DND-41 (cell line): ENCODE measurements around the gene TRIM3.

Experiments
- ATAC-seq: fragments of 200-7000 bp; cut with Tn5 transposase; 3 replicates; pipeline ENCODE4 v1.9.1; 2021; ENCODE audit warnings: low read depth; ENCODE audit not compliant: insufficient read depth
- DNase-seq: peaks from one replicate; pipeline ENCODE4 v3.0.0-alpha.2; 2020
- H2AFZ ChIP-seq: 2 replicates; pipeline ENCODE4 v1.6.0; 2012; ENCODE audit warnings: low read depth, low read length
- H3K27ac ChIP-seq: 2 replicates; pipeline ENCODE4 v1.5.1; 2012; ENCODE audit warnings: low read length, inconsistent platforms
- H3K27me3 ChIP-seq: fragments of 200-600 bp; sonication (generic); 2 replicates; pipeline ENCODE4 v1.6.0; 2012; ENCODE audit warnings: low read length, mild to moderate bottlenecking, inconsistent platforms; ENCODE audit not compliant: insufficient read depth, poor library complexity
- H3K36me3 ChIP-seq: 2 replicates; pipeline ENCODE4 v1.5.1; 2012; ENCODE audit warnings: low read length, inconsistent platforms; ENCODE audit not compliant: insufficient read depth
- H3K4me1 ChIP-seq: 2 replicates; pipeline ENCODE4 v1.5.1; 2012; ENCODE audit warnings: mild to moderate bottlenecking, low read length; ENCODE audit not compliant: insufficient read depth
- H3K4me2 ChIP-seq: 2 replicates; pipeline ENCODE4 v1.6.0; 2012; ENCODE audit warnings: mild to moderate bottlenecking, moderate library complexity, low read length, inconsistent platforms; ENCODE audit not compliant: insufficient read depth
- H3K4me3 ChIP-seq, 2 experiments: fragments of 200-600 bp in 1 of 2; shearing (Covaris generic) in 1 of 2; 2 replicates each; pipeline ENCODE4 v1.5.1; 2012 to 2016; ENCODE audit warnings: inconsistent platforms in 2 of 2, low read length in 2 of 2, mild to moderate bottlenecking in 2 of 2, low read depth in 1 of 2, moderate library complexity in 1 of 2
- H3K79me2 ChIP-seq: 2 replicates; pipeline ENCODE4 v1.6.0; 2012; ENCODE audit warnings: low read length, inconsistent platforms; ENCODE audit not compliant: insufficient read depth
- H3K9ac ChIP-seq: 2 replicates; pipeline ENCODE4 v1.6.0; 2012; ENCODE audit warnings: low read depth, mild to moderate bottlenecking, inconsistent platforms, low read length, moderate library complexity
- H3K9me3 ChIP-seq: 2 replicates; pipeline ENCODE4 v1.5.1; 2012; ENCODE audit warnings: low read length, moderate library complexity, mild to moderate bottlenecking, inconsistent platforms; ENCODE audit not compliant: insufficient read depth, severe bottlenecking
- H4K20me1 ChIP-seq: 2 replicates; pipeline ENCODE4 v1.6.0; 2012; ENCODE audit warnings: low read length; ENCODE audit not compliant: insufficient read depth
- EZH2 ChIP-seq: IDR thresholded peaks from 3 replicates; pipeline ENCODE4 v1.6.1; 2012; ENCODE audit warnings: borderline replicate concordance, low read depth, mild to moderate bottlenecking, moderate library complexity, low read length, inconsistent platforms; ENCODE audit not compliant: severe bottlenecking
- TF ChIP-seq, protein P1 (sequence below): IDR thresholded peaks from 2 replicates; pipeline ENCODE4 v1.5.1; 2012; ENCODE audit warnings: borderline replicate concordance, low read length, moderate library complexity, mild to moderate bottlenecking; ENCODE audit not compliant: poor library complexity, severe bottlenecking; ENCODE audit errors: extremely low read depth

The TRIM3 gene

DNA sequence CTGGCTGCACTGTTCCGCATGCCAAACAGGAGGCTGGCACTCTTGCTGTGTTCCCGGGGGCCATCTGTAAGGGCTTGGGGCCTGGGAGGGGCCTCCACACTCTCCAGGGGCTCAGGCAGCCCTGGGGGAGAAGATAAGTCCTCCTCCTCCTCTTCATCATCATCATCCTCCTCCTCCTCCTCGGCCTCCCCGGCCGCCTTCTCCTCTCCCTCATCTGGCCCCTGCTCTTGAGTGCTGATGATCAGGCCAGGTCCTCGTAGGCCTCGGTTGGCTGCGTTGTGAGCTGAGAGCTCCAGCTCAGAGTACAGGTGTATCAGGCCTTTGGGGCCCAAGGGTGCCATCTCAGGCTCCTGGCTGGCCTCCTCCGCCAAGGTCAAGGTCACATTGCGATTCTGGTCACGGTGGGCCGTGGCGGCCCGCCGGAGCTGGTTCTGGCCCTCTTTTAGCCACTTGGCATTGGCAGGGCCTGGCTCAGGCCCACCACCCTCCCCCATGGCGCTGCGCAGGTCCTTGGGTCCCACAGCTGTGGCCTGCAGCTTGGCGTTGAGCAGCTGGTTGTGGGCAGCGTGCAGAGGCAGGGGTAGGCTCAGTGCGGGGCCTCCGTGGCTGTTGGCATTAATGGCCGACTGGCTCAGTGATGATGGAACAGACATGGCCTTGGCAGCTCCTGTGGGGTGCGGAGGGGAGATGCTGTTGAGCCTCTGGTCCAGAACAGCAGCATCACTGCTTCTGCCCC lies 62.9 kb downstream of the TRIM3 start:
- H3K4me1 ChIP-seq, result no peaks in the 10 kb centered on the region
- no peak overlapping the region for H2AFZ ChIP-seq
- H3K4me2 ChIP-seq, result no peak overlapping the region
- H4K20me1 ChIP-seq, result no peaks in the 10 kb centered on the region
- DNase-seq (no peak), ATAC-seq (no peak)
- H3K27ac ChIP-seq, result no peak overlapping the region
- TF ChIP-seq EZH2, result no peak
- TF ChIP-seq, protein P1, sequence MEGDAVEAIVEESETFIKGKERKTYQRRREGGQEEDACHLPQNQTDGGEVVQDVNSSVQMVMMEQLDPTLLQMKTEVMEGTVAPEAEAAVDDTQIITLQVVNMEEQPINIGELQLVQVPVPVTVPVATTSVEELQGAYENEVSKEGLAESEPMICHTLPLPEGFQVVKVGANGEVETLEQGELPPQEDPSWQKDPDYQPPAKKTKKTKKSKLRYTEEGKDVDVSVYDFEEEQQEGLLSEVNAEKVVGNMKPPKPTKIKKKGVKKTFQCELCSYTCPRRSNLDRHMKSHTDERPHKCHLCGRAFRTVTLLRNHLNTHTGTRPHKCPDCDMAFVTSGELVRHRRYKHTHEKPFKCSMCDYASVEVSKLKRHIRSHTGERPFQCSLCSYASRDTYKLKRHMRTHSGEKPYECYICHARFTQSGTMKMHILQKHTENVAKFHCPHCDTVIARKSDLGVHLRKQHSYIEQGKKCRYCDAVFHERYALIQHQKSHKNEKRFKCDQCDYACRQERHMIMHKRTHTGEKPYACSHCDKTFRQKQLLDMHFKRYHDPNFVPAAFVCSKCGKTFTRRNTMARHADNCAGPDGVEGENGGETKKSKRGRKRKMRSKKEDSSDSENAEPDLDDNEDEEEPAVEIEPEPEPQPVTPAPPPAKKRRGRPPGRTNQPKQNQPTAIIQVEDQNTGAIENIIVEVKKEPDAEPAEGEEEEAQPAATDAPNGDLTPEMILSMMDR, result no peak
- no peaks in the 10 kb centered on the region for H3K79me2 ChIP-seq
- H3K36me3 ChIP-seq, result no peaks in the 10 kb centered on the region
- H3K4me3 ChIP-seq, result no peak overlapping the region
- H3K9ac ChIP-seq, result no peak overlapping the region
- H3K9me3 ChIP-seq, result no peaks in the 10 kb centered on the region
- no peaks in the 10 kb centered on the region for H3K27me3 ChIP-seq

DNA sequence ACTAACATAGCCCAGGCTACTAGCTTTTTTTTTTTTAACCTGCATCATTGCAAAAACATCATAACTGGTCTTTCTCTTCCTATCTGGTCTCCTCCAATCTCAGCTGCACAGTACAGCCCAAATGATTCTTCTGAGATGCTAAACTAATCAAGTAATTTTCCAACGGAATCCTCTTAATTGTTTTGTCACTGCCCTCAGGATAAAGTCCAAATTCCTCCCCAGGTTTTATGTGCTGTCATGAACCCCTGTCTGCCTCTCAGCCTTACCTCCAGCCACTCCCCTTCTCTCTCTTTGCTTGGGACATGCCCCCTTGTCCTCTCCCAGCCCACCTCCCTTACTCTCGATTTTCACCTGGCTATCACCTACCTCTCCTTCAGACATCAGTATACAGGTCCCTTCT lies 67.4 kb downstream of the TRIM3 start:
- ATAC-seq (no peak), DNase-seq (no peak)
- no peaks in the 10 kb centered on the region for H3K27me3 ChIP-seq
- peaks cover 13% of the 10 kb centered on the region; the same call in 1 of the 2 replicates for H4K20me1 ChIP-seq
- no peak overlapping the region for H2AFZ ChIP-seq
- H3K9ac ChIP-seq, result no peak overlapping the region
- no peak overlapping the region for H3K4me2 ChIP-seq
- no peak overlapping the region for H3K4me3 ChIP-seq
- H3K79me2 ChIP-seq, result no peaks in the 10 kb centered on the region
- peaks cover 37% of the 10 kb centered on the region for H3K4me1 ChIP-seq
- H3K36me3 ChIP-seq, result no peaks in the 10 kb centered on the region
- H3K27ac ChIP-seq, result no peak overlapping the region
- no peaks in the 10 kb centered on the region for H3K9me3 ChIP-seq
- no peak for TF ChIP-seq EZH2
- TF ChIP-seq, protein P1, result no peak

DNA sequence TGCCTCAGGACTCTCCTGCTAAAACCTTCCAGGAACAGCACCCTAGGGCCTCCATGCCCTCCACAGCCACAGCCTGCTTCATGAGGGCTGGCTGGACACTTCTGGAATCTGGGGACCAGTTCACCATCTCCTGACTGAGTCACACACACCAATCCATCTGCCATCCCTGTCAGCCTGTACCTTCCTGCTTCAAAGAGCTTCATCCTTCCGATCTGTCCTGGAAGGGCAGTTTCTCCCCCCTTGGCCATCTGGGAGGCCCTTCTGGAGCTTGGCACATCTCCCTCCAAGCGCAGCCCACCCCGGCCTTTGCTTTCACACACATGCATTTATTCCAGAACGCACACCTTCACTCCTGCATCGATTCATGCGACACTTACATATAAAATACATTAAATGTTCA lies 67.9 kb downstream of the TRIM3 start:
- Histone ChIP-seq H3K79me2 (no peaks in the 10 kb centered on the region), H3K9ac (no peak overlapping the region), H3K27me3 (no peaks in the 10 kb centered on the region), H3K4me1 (peaks cover 42% of the 10 kb centered on the region), H3K4me3 (no peak overlapping the region), H3K9me3 (no peaks in the 10 kb centered on the region), H3K4me2 (no peak overlapping the region), H3K27ac (no peak overlapping the region), H2AFZ (no peak overlapping the region), H3K36me3 (no peaks in the 10 kb centered on the region), H4K20me1 (peaks cover 13% of the 10 kb centered on the region; the same call in 1 of the 2 replicates)
- no peak for TF ChIP-seq EZH2
- TF ChIP-seq, protein P1, result no peak
- ATAC-seq (no peak), DNase-seq (no peak)
